Prostate gland (tissue), 2 donors: ENCODE results near the gene OR10H2. TPM values are rescaled to one million over a fixed set of nuclear protein-coding genes. Genes with fewer than 3 reads are reported as not detected.

ENCODE experiments used
- DNase-seq: peaks from one replicate; pipeline ENCODE4 v3.0.0-alpha.2; 2019; ENCODE audit warnings: low spot score
- H3K27ac ChIP-seq, 2 donors: fragments of 200-600 bp; sonication (generic); 2 replicates each; pipeline ENCODE4 v1.5.1; 2017 to 2019
- H3K27me3 ChIP-seq: fragments of 200-600 bp; sonication (generic); replicated peaks from 2 replicates; pipeline ENCODE4 v1.5.1; 2019; ENCODE audit not compliant: insufficient read depth
- H3K36me3 ChIP-seq, 2 donors: fragments of 200-600 bp; sonication (generic); 1 replicate in 1 of 2; 2 replicates in 1 of 2; pipeline versions ENCODE4 v1.5.1 to v1.8.1; 2017 to 2019
- H3K4me1 ChIP-seq: fragments of 200-600 bp; sonication (generic); replicated peaks from 2 replicates; pipeline ENCODE4 v1.5.1; 2019
- H3K4me3 ChIP-seq, 2 donors: fragments of 200-600 bp; sonication (generic); 2 replicates each; pipeline ENCODE4 v1.5.1; 2017 to 2019
- H3K9me3 ChIP-seq: fragments of 200-600 bp; sonication (generic); 2 replicates; pipeline ENCODE4 v1.5.1; 2017
- CTCF ChIP-seq, 4 experiments: fragments of 200-600 bp in 2 of 4; fragments of 450-650 bp in 2 of 4; sonication (generic) in 2 of 4; IDR thresholded peaks; 1 replicate in 3 of 4; 2 replicates in 1 of 4; pipeline ENCODE4 v1.5.1; 2016 to 2019; ENCODE audit warnings: antibody characterized with exemption in 4 of 4, mild to moderate bottlenecking in 2 of 4, moderate library complexity in 2 of 4
- POLR2A ChIP-seq: fragments of 450-650 bp; IDR thresholded peaks from one replicate; pipeline ENCODE4 v1.6.1; 2016; ENCODE audit warnings: antibody characterized with exemption, mild to moderate bottlenecking
- POLR2AphosphoS5 ChIP-seq: sonication (generic); formaldehyde crosslinking; IDR thresholded peaks from one replicate; pipeline ENCODE4 v1.6.1; 2017; ENCODE audit warnings: antibody characterized with exemption
- WGBS: methylation state at CpG from one replicate; pipeline ENCODE4 v1.1.5; 2018; 5-methylcytosine and 5-hydroxymethylcytosine counted together
- intact Hi-C: fragments of 100-400 bp; cut with DNase I; formaldehyde crosslinking; loops from one replicate; pipeline ENCODE4 v1.14.2; 2022
- total RNA-seq, 2 donors: library from RNA; depleted of rRNA; stranded (reverse); fragments of >200 nt; gene quantifications; one replicate each; pipeline ENCODE4 v1.1.0, GENCODE V29; 2016

Gene OR10H2
- total RNA-seq, 2 donors from 2014 or later: not detected

DNA sequence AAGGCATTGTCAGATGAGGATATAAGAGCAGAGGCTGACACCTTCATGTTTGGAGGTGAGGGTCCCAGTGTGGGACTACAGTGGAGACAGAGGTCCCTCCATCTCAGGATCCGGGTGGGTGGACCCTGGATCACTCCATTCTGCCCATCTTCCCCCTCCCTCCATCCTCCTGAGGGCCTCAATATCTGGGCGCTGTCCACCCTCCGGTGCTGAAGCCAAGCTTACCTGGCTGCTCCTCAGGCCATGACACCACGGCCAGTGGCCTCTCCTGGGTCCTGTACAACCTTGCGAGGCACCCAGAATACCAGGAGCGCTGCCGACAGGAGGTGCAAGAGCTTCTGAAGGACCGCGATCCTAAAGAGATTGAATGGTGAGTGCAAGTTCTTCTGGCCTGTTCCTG is 43.0 kb upstream of the OR10H2 start:
- no peak for DNase-seq
- H3K4me3 ChIP-seq: no peak overlapping the region
- no peaks in the 10 kb centered on the region for H3K36me3 ChIP-seq
- intact Hi-C loops: no loop called here
- no peak overlapping the region for H3K27ac ChIP-seq
- H3K9me3 ChIP-seq: no peaks in the 10 kb centered on the region
- 41% methylated on average over 9 of the region's 9 CpGs for WGBS
- H3K27me3 ChIP-seq: no peaks in the 10 kb centered on the region
- no peaks in the 10 kb centered on the region for H3K4me1 ChIP-seq
- TF ChIP-seq CTCF (IDR thresholded peaks at IDR 0.05): no peak
- TF ChIP-seq POLR2AphosphoS5: no peak
- no peak for TF ChIP-seq POLR2A

GRCh38 chr19:15696654-15697194 is 31.1 kb upstream of the OR10H2 start:
- no peak overlapping the region for H3K4me3 ChIP-seq
- DNase-seq: no peak

GRCh38 chr19:15701757-15702533 is 25.9 kb upstream of the OR10H2 start:
- Histone ChIP-seq H3K4me1 (no peaks in the 10 kb centered on the region), H3K9me3 (no peaks in the 10 kb centered on the region), H3K36me3 (no peaks in the 10 kb centered on the region), H3K27ac (no peak overlapping the region), H3K27me3 (no peaks in the 10 kb centered on the region), H3K4me3 (no peak overlapping the region)
- no peak for TF ChIP-seq POLR2AphosphoS5
- no peak for TF ChIP-seq CTCF (IDR thresholded peaks at IDR 0.05)
- no peak for TF ChIP-seq POLR2A
- 61% methylated on average over 4 of the region's 4 CpGs for WGBS
- DNase-seq: no peak
- intact Hi-C loops: no loop called here

More at GRCh38 chr19:15696654-15697194, 31.1 kb upstream of the OR10H2 start:
- intact Hi-C loops: no loop called here
- H3K9me3 ChIP-seq: no peaks in the 10 kb centered on the region
- 78% methylated on average over 19 of the region's 19 CpGs for WGBS
- TF ChIP-seq POLR2A (no peak), CTCF (IDR thresholded peaks at IDR 0.05) (no peak), POLR2AphosphoS5 (no peak)
- no peaks in the 10 kb centered on the region for H3K4me1 ChIP-seq
- H3K36me3 ChIP-seq: no peaks in the 10 kb centered on the region
- no peak overlapping the region for H3K27ac ChIP-seq
- no peaks in the 10 kb centered on the region for H3K27me3 ChIP-seq

DNA sequence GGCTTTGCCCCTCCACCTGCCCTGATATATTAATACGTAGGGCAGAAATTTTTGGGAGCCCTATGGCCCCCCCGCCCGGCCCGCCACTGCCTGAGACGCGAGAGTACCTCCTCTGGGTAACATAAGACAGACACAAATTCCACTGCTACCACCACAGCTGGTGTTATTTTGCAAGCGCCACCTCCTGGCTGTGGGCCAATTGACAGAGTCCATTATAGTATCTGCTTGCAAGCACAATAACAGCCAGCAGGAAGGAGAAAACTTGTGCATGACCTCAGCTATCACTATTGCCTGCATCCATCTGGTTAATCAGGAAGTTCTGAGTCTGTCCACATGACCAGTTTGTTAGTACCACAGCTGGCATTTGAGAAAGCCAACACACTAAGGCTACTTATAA is 25.3 kb upstream of the OR10H2 start:
- no peak overlapping the region for H3K27ac ChIP-seq
- H3K4me1 ChIP-seq: no peaks in the 10 kb centered on the region
- H3K9me3 ChIP-seq: no peaks in the 10 kb centered on the region
- intact Hi-C loops: no loop called here
- no peak for TF ChIP-seq CTCF (IDR thresholded peaks at IDR 0.05)
- no peak for TF ChIP-seq POLR2A
- TF ChIP-seq POLR2AphosphoS5: no peak
- 5% methylated on average over 7 of the region's 7 CpGs for WGBS
- peak; percentile 54 for DNase-seq
- H3K4me3 ChIP-seq: no peak overlapping the region
- no peaks in the 10 kb centered on the region for H3K36me3 ChIP-seq
- no peaks in the 10 kb centered on the region for H3K27me3 ChIP-seq

GRCh38 chr19:15714638-15715037 is 13.2 kb upstream of the OR10H2 start:
- DNase-seq: no peak
- WGBS: 64% methylated on average over 3 of the region's 3 CpGs
- H3K36me3 ChIP-seq: no peaks in the 10 kb centered on the region
- no peak overlapping the region for H3K27ac ChIP-seq
- TF ChIP-seq POLR2A: no peak
- no peak for TF ChIP-seq POLR2AphosphoS5
- TF ChIP-seq CTCF (IDR thresholded peaks at IDR 0.05): no peak
- intact Hi-C loops: no loop called here
- peaks cover 10% of the 10 kb centered on the region for H3K27me3 ChIP-seq
- no peaks in the 10 kb centered on the region for H3K4me1 ChIP-seq
- no peak overlapping the region for H3K4me3 ChIP-seq
- no peaks in the 10 kb centered on the region for H3K9me3 ChIP-seq
